C4-2B (cell line): ENCODE measurements around the gene DYNLT2.

Experiments
- ZFX ChIP-seq: fragments of 450-650 bp; IDR thresholded peaks from 2 replicates; pipeline ENCODE4 v1.6.1; 2017
- TF ChIP-seq, protein P1 (sequence below): fragments of 450-650 bp; conservative IDR thresholded peaks from 2 replicates; pipeline ENCODE4 v1.5.1; 2017; ENCODE audit warnings: mild to moderate bottlenecking

- TF ChIP-seq, protein P1, sequence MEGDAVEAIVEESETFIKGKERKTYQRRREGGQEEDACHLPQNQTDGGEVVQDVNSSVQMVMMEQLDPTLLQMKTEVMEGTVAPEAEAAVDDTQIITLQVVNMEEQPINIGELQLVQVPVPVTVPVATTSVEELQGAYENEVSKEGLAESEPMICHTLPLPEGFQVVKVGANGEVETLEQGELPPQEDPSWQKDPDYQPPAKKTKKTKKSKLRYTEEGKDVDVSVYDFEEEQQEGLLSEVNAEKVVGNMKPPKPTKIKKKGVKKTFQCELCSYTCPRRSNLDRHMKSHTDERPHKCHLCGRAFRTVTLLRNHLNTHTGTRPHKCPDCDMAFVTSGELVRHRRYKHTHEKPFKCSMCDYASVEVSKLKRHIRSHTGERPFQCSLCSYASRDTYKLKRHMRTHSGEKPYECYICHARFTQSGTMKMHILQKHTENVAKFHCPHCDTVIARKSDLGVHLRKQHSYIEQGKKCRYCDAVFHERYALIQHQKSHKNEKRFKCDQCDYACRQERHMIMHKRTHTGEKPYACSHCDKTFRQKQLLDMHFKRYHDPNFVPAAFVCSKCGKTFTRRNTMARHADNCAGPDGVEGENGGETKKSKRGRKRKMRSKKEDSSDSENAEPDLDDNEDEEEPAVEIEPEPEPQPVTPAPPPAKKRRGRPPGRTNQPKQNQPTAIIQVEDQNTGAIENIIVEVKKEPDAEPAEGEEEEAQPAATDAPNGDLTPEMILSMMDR: no peak
- TF ChIP-seq ZFX: no peak
Measured at GRCh38 chr6:169741344-169741743, 10.0 kb downstream of the DYNLT2 start.
